H9 (cell line): ENCODE results near the gene RPS27L. TPM values are rescaled to one million over a fixed set of nuclear protein-coding genes. Genes with fewer than 3 reads are reported as not detected.

Source experiments
- DNase-seq: peaks from one replicate; pipeline ENCODE4 v3.0.0-alpha.2; 2017
- H2AFZ ChIP-seq: one replicate; pipeline ENCODE4 v1.6.1; 2013; ENCODE audit warnings: mild to moderate bottlenecking, low read length, control low read depth, moderate library complexity
- H2AK5ac ChIP-seq: 2 replicates; pipeline ENCODE4 v1.6.1; 2013; ENCODE audit warnings: low read length, control low read depth, mixed read lengths; ENCODE audit not compliant: insufficient read length
- H2BK120ac ChIP-seq: one replicate; pipeline ENCODE4 v1.6.1; 2013; ENCODE audit warnings: low read depth, mild to moderate bottlenecking, low read length, control low read depth, inconsistent platforms; ENCODE audit not compliant: poor library complexity, severe bottlenecking
- H2BK12ac ChIP-seq: 2 replicates; pipeline ENCODE4 v1.6.1; 2013; ENCODE audit warnings: low read length, control low read depth, mixed read lengths, low read depth; ENCODE audit not compliant: insufficient read length
- H2BK15ac ChIP-seq: 2 replicates; pipeline ENCODE4 v1.6.1; 2013; ENCODE audit warnings: low read depth, low read length, control low read depth
- H2BK20ac ChIP-seq: one replicate; pipeline ENCODE4 v1.6.1; 2013; ENCODE audit warnings: low read depth, mild to moderate bottlenecking, low read length, control low read depth, inconsistent platforms; ENCODE audit not compliant: poor library complexity, severe bottlenecking
- H2BK5ac ChIP-seq: 2 replicates; pipeline ENCODE4 v1.6.1; 2013; ENCODE audit warnings: low read length, control low read depth, mixed read lengths; ENCODE audit not compliant: insufficient read length
- H3K14ac ChIP-seq: 2 replicates; pipeline ENCODE4 v1.6.1; 2013; ENCODE audit warnings: low read length, control low read depth; ENCODE audit not compliant: insufficient read depth
- H3K18ac ChIP-seq: 2 replicates; pipeline ENCODE4 v1.6.1; 2013; ENCODE audit warnings: low read depth, mild to moderate bottlenecking, mixed read lengths, low read length, control low read depth; ENCODE audit not compliant: insufficient read length
- H3K23ac ChIP-seq: 2 replicates; pipeline ENCODE4 v1.6.1; 2013; ENCODE audit warnings: low read length, control low read depth, mixed read lengths, low read depth; ENCODE audit not compliant: insufficient read length
- H3K23me2 ChIP-seq: 2 replicates; pipeline ENCODE4 v1.6.1; 2013; ENCODE audit warnings: low read depth, mild to moderate bottlenecking, mixed read lengths, low read length, control low read depth; ENCODE audit not compliant: insufficient read length, poor library complexity, severe bottlenecking
- H3K27ac ChIP-seq: 2 replicates; pipeline ENCODE4 v1.5.1; 2013; ENCODE audit warnings: low read length, control low read depth, mixed read lengths, low read depth; ENCODE audit not compliant: insufficient read length
- H3K27me3 ChIP-seq: 2 replicates; pipeline ENCODE4 v1.6.1; 2013; ENCODE audit warnings: low read length, control low read depth, inconsistent platforms; ENCODE audit not compliant: insufficient read depth
- H3K4ac ChIP-seq: 2 replicates; pipeline ENCODE4 v1.6.1; 2013; ENCODE audit warnings: low read depth, mild to moderate bottlenecking, control low read depth, inconsistent platforms, low read length, moderate library complexity
- H3K4me1 ChIP-seq: 2 replicates; pipeline ENCODE4 v1.6.1; 2013; ENCODE audit warnings: low read length, control low read depth, inconsistent platforms; ENCODE audit not compliant: insufficient read depth
- H3K4me2 ChIP-seq: 2 replicates; pipeline ENCODE4 v1.6.1; 2013; ENCODE audit warnings: low read length, control low read depth, mixed read lengths; ENCODE audit not compliant: insufficient read length, insufficient read depth
- H3K56ac ChIP-seq: 2 replicates; pipeline ENCODE4 v1.6.1; 2013; ENCODE audit warnings: low read depth, mild to moderate bottlenecking, mixed read lengths, low read length, control low read depth; ENCODE audit not compliant: insufficient read length
- H3K79me1 ChIP-seq: 2 replicates; pipeline ENCODE4 v1.6.1; 2013; ENCODE audit warnings: low read depth, mild to moderate bottlenecking, moderate library complexity, low read length, control low read depth, inconsistent platforms; ENCODE audit not compliant: insufficient read depth, poor library complexity, severe bottlenecking
- H3K79me2 ChIP-seq: 2 replicates; pipeline ENCODE4 v1.6.1; 2013; ENCODE audit warnings: low read length, control low read depth, inconsistent platforms; ENCODE audit not compliant: insufficient read depth
- H3K9ac ChIP-seq: 2 replicates; pipeline ENCODE4 v1.6.1; 2013; ENCODE audit warnings: low read length, control low read depth, mixed read lengths; ENCODE audit not compliant: insufficient read length; ENCODE audit errors: extremely low read depth
- H3K9me3 ChIP-seq: one replicate; pipeline ENCODE4 v1.6.1; 2013; ENCODE audit warnings: low read depth, low read length, inconsistent platforms; ENCODE audit not compliant: control insufficient read depth
- H3T11ph ChIP-seq: one replicate; pipeline ENCODE4 v1.6.1; 2013; ENCODE audit warnings: mild to moderate bottlenecking, low read length, control low read depth, inconsistent platforms
- H4K20me1 ChIP-seq: one replicate; pipeline ENCODE4 v1.6.1; 2013; ENCODE audit not compliant: control insufficient read depth, insufficient read length, insufficient read depth
- H4K5ac ChIP-seq: 2 replicates; pipeline ENCODE4 v1.6.1; 2013; ENCODE audit warnings: low read depth, mild to moderate bottlenecking, mixed read lengths, low read length, control low read depth; ENCODE audit not compliant: insufficient read length
- H4K8ac ChIP-seq: replicated peaks from 2 replicates; pipeline ENCODE4 v1.6.1; 2013; ENCODE audit warnings: low read length, control low read depth, mixed read lengths, low read depth; ENCODE audit not compliant: insufficient read length
- H4K91ac ChIP-seq: 2 replicates; pipeline ENCODE4 v1.6.1; 2013; ENCODE audit warnings: low read depth, mild to moderate bottlenecking, moderate library complexity, mixed read lengths, low read length, control low read depth; ENCODE audit not compliant: insufficient read length
- H3K27ac Mint-ChIP-seq, 3 experiments: 2 replicates in 2 of 3; 3 replicates in 1 of 3; pipeline ENCODE4 v1.8.0; 2020 to 2021; ENCODE audit warnings: mixed read lengths in 3 of 3, mild to moderate bottlenecking in 1 of 3, moderate library complexity in 1 of 3
- H3K27me3 Mint-ChIP-seq: 2 replicates; pipeline ENCODE4 v1.8.0; 2021; ENCODE audit warnings: low read depth, mild to moderate bottlenecking, moderate library complexity, mixed read lengths
- H3K36me3 Mint-ChIP-seq, 3 experiments: 2 replicates in 2 of 3; 3 replicates in 1 of 3; pipeline ENCODE4 v1.8.0; 2020 to 2021; ENCODE audit warnings: low read depth in 3 of 3, mixed read lengths in 3 of 3; ENCODE audit not compliant: insufficient read depth in 1 of 3
- H3K4me1 Mint-ChIP-seq, 2 experiments: 2 replicates each; pipeline ENCODE4 v1.8.0; 2020; ENCODE audit warnings: mixed read lengths in 2 of 2
- H3K4me3 Mint-ChIP-seq, 2 experiments: 2 replicates in 1 of 2; 3 replicates in 1 of 2; pipeline ENCODE4 v1.8.0; 2020 to 2021; ENCODE audit warnings: mild to moderate bottlenecking in 2 of 2, mixed read lengths in 2 of 2, moderate library complexity in 1 of 2
- H3K9me3 Mint-ChIP-seq, 2 experiments: 2 replicates in 1 of 2; 3 replicates in 1 of 2; pipeline ENCODE4 v1.8.0; 2020; ENCODE audit warnings: mild to moderate bottlenecking in 2 of 2, mixed read lengths in 2 of 2, moderate library complexity in 1 of 2
- whole genome bisulfite sequencing: extraction: QIAGEN DNeasy Blood & Tissue Kit; methylation state at CpG from one replicate; pipeline ENCODE4 v1.1.7; 2013; ENCODE audit warnings: missing lambda C conversion rate, low lambda C conversion rate, mixed read lengths; ENCODE audit not compliant: insufficient read length; ENCODE audit errors: extremely low coverage; 5-methylcytosine and 5-hydroxymethylcytosine counted together
- total RNA-seq: library from RNA; stranded (reverse); gene quantifications from 2 replicates; pipeline ENCODE4 v1.2.1, GENCODE V29; 2021
- TF ChIP-seq, protein P1 (sequence below): fragments of 200-600 bp; sonication (generic); conservative IDR thresholded peaks from 3 replicates; pipeline ENCODE4 v1.8.0; 2021; ENCODE audit warnings: antibody characterized with exemption, mild to moderate bottlenecking

Gene RPS27L
- total RNA-seq, 1 experiment from 2014 or later, result 180 TPM

GRCh38 chr15:63135804-63136203, 21.5 kb downstream of the RPS27L start:
- Histone ChIP-seq H3K23me2 (no peaks in the 10 kb centered on the region), H4K20me1 (no peaks in the 10 kb centered on the region), H2BK15ac (no peak overlapping the region), H3T11ph (no peak overlapping the region), H3K4me2 (no peak overlapping the region), H4K91ac (no peak overlapping the region), H3K27me3 (no peaks in the 10 kb centered on the region), H3K9ac (no peak overlapping the region), H3K4ac (no peak overlapping the region), H3K9me3 (no peaks in the 10 kb centered on the region), H3K23ac (no peak overlapping the region), H2AFZ (no peak overlapping the region), H3K79me2 (no peaks in the 10 kb centered on the region), H3K27ac (no peak overlapping the region), H4K5ac (no peak overlapping the region), H3K4me1 (no peaks in the 10 kb centered on the region), H2BK120ac (no peak overlapping the region), H4K8ac (no peak overlapping the region), H2AK5ac (no peak overlapping the region), H3K14ac (no peak overlapping the region), H3K79me1 (no peaks in the 10 kb centered on the region), H3K18ac (no peak overlapping the region), H3K56ac (no peak overlapping the region), H2BK20ac (no peak overlapping the region), H2BK5ac (no peak overlapping the region), H2BK12ac (no peak overlapping the region)
- no peaks in the 10 kb centered on the region for H3K27me3 Mint-ChIP-seq
- TF ChIP-seq, protein P1, sequence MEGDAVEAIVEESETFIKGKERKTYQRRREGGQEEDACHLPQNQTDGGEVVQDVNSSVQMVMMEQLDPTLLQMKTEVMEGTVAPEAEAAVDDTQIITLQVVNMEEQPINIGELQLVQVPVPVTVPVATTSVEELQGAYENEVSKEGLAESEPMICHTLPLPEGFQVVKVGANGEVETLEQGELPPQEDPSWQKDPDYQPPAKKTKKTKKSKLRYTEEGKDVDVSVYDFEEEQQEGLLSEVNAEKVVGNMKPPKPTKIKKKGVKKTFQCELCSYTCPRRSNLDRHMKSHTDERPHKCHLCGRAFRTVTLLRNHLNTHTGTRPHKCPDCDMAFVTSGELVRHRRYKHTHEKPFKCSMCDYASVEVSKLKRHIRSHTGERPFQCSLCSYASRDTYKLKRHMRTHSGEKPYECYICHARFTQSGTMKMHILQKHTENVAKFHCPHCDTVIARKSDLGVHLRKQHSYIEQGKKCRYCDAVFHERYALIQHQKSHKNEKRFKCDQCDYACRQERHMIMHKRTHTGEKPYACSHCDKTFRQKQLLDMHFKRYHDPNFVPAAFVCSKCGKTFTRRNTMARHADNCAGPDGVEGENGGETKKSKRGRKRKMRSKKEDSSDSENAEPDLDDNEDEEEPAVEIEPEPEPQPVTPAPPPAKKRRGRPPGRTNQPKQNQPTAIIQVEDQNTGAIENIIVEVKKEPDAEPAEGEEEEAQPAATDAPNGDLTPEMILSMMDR, result no peak
- H3K4me3 Mint-ChIP-seq, result no peak overlapping the region
- no peaks in the 10 kb centered on the region for H3K9me3 Mint-ChIP-seq
- H3K4me1 Mint-ChIP-seq, result peaks cover 4 to 5% of the 10 kb centered on the region in 2 experiments; a peak in 2 of 4 replicates
- DNase-seq, result no peak
- no peaks in the 10 kb centered on the region; a peak in 2 of 7 replicates for H3K36me3 Mint-ChIP-seq
- no peak overlapping the region for H3K27ac Mint-ChIP-seq
- WGBS, result no CpG with 5 or more reads among the region's 3 CpGs
